Activated CD8-positive, alpha-beta T cell treated with anti-CD3 and anti-CD28 coated beads for 36 hours (primary cell): ENCODE results near the gene RASL10B. TPM values are rescaled to one million over a fixed set of nuclear protein-coding genes. Genes with fewer than 3 reads are reported as not detected.

Experiments used
- ATAC-seq: fragments of 200-7000 bp; cut with Tn5 transposase; one replicate; pipeline ENCODE4 v1.10.0; 2021; ENCODE audit warnings: mild to moderate bottlenecking, moderate library complexity
- CTCF ChIA-PET: fragments of 350-600 bp; sonication (Branson Sonifier 250); formaldehyde crosslinking; loops from one replicate; lab custom pipeline; 2021; ENCODE audit warnings: antibody characterized with exemption; lab: Charles Lee
- POLR2A ChIA-PET: fragments of 350-600 bp; sonication (Branson Sonifier 250); formaldehyde crosslinking; loops from one replicate; lab custom pipeline; 2021; ENCODE audit warnings: antibody characterized with exemption; lab: Charles Lee
- DNase-seq: peaks from one replicate; pipeline ENCODE4 v3.0.0-alpha.2; 2020
- H3K27ac Mint-ChIP-seq: one replicate; pipeline ENCODE4 v1.8.0; 2021; ENCODE audit warnings: mild to moderate bottlenecking, mixed read lengths
- H3K27me3 Mint-ChIP-seq: one replicate; pipeline ENCODE4 v1.8.0; 2021; ENCODE audit warnings: mixed read lengths
- H3K36me3 Mint-ChIP-seq: one replicate; pipeline ENCODE4 v1.8.0; 2021; ENCODE audit warnings: low read depth, mixed read lengths
- H3K4me1 Mint-ChIP-seq: one replicate; pipeline ENCODE4 v1.8.0; 2021; ENCODE audit warnings: low read depth, mixed read lengths
- H3K4me3 Mint-ChIP-seq: one replicate; pipeline ENCODE4 v1.8.0; 2021; ENCODE audit warnings: mild to moderate bottlenecking, moderate library complexity, mixed read lengths
- H3K9me3 Mint-ChIP-seq: one replicate; pipeline ENCODE4 v1.8.0; 2021; ENCODE audit warnings: mixed read lengths
- CTCF ChIP-seq: fragments of 200-600 bp; IDR thresholded peaks from one replicate; pipeline ENCODE4 v1.8.0; 2022; ENCODE audit warnings: antibody characterized with exemption, mild to moderate bottlenecking
- intact Hi-C: fragments of 100-400 bp; cut with micrococcal nuclease; formaldehyde crosslinking; loops from one replicate; pipeline ENCODE4 v1.10.0; 2022
- total RNA-seq, 2 experiments: library from RNA; stranded (reverse); gene quantifications; one replicate each; pipeline ENCODE4 v1.2.3, GENCODE V29; 2021

RASL10B gene
- total RNA-seq, 2 experiments from 2014 or later: 1.9 to 2.3 TPM

GRCh38 chr17:35763767-35764122, 32.3 kb downstream of the RASL10B start:
- POLR2A ChIA-PET: interaction anchor here (0.6 to 3.4 kb wide), 14 partner anchors 11 to 1381 kb away, joined by 3 to 38 read pairs (median 4); partner anchors contain the start of genes RASL10B and TAF15
- H3K4me3 Mint-ChIP-seq: peak overlapping the region; percentile 62
- peaks cover 10% of the 10 kb centered on the region for H3K4me1 Mint-ChIP-seq
- intact Hi-C loops: loop anchor here (1.0 kb wide), 1 partner anchor 41 kb away; no protein-coding TSS in a partner anchor
- no peaks in the 10 kb centered on the region for H3K36me3 Mint-ChIP-seq
- CTCF ChIA-PET: interaction anchor here (0.7 to 10.2 kb wide), 70 partner anchors 9 to 674 kb away, joined by 3 to 292 read pairs (median 5); partner anchors contain the start of genes AP2B1, GAS2L2, LYZL6 and MMP28
- ATAC-seq: no peak
- no peaks in the 10 kb centered on the region for H3K9me3 Mint-ChIP-seq
- no peak for TF ChIP-seq CTCF
- H3K27ac Mint-ChIP-seq: no peak overlapping the region
- no peaks in the 10 kb centered on the region for H3K27me3 Mint-ChIP-seq
- DNase-seq: no peak

- peak overlapping the region; percentile 88 for H3K4me3 Mint-ChIP-seq
- DNase-seq (peak; percentile 90), ATAC-seq (peak; percentile 96)
- ChIA-PET POLR2A (interaction anchor here (0.6 to 3.4 kb wide), 14 partner anchors 11 to 1382 kb away, joined by 3 to 38 read pairs (median 4); partner anchors contain the start of genes RASL10B and TAF15), CTCF (interaction anchor here (0.6 to 10.2 kb wide), 74 partner anchors 8 to 674 kb away, joined by 3 to 292 read pairs (median 4); partner anchors contain the start of genes AP2B1, GAS2L2, LYZL6 and MMP28)
- H3K4me1 Mint-ChIP-seq: peaks cover 10% of the 10 kb centered on the region
- H3K27me3 Mint-ChIP-seq: no peaks in the 10 kb centered on the region
- no peaks in the 10 kb centered on the region for H3K36me3 Mint-ChIP-seq
- peak; percentile 89 for TF ChIP-seq CTCF
- no peaks in the 10 kb centered on the region for H3K9me3 Mint-ChIP-seq
- peak overlapping the region; percentile 76 for H3K27ac Mint-ChIP-seq
- intact Hi-C loops: loop anchor here (1.0 kb wide), 1 partner anchor 40 kb away; no protein-coding TSS in a partner anchor
Observed at GRCh38 chr17:35764123-35764991, 32.9 kb downstream of the RASL10B start.

GRCh38 chr17:35765086-35765710, 33.8 kb downstream of the RASL10B start:
- no peak overlapping the region for H3K27ac Mint-ChIP-seq
- H3K9me3 Mint-ChIP-seq: no peaks in the 10 kb centered on the region
- ChIA-PET POLR2A (interaction anchor here (1.7 to 3.4 kb wide), 4 partner anchors 13 to 46 kb away, joined by 4 to 38 read pairs (median 6); partner anchors contain the start of gene TAF15), CTCF (interaction anchor here (0.7 to 10.2 kb wide), 22 partner anchors 10 to 645 kb away, joined by 3 to 292 read pairs (median 14); partner anchors contain the start of genes GAS2L2, LYZL6, MMP28 and RAD51D)
- H3K4me3 Mint-ChIP-seq: peak overlapping the region; percentile 88
- TF ChIP-seq CTCF: no peak
- ATAC-seq (no peak), DNase-seq (no peak)
- H3K27me3 Mint-ChIP-seq: no peaks in the 10 kb centered on the region
- H3K4me1 Mint-ChIP-seq: peaks cover 10% of the 10 kb centered on the region
- intact Hi-C loops: no loop called here
- no peaks in the 10 kb centered on the region for H3K36me3 Mint-ChIP-seq

GRCh38 chr17:35765756-35766488, 34.5 kb downstream of the RASL10B start:
- CTCF ChIA-PET: interaction anchor here (0.7 to 10.2 kb wide), 11 partner anchors 11 to 178 kb away, joined by 3 to 292 read pairs (median 5); partner anchors contain the start of genes LYZL6 and TAF15
- DNase-seq (no peak), ATAC-seq (no peak)
- POLR2A ChIA-PET: interaction anchor here (3.4 kb wide), 1 partner anchor 43 kb away, joined by 38 read pairs; the partner anchor contains the start of gene TAF15
- Mint-ChIP-seq H3K4me1 (peaks cover 10% of the 10 kb centered on the region), H3K4me3 (no peak overlapping the region), H3K27me3 (no peaks in the 10 kb centered on the region), H3K27ac (no peak overlapping the region), H3K36me3 (no peaks in the 10 kb centered on the region), H3K9me3 (no peaks in the 10 kb centered on the region)
- no peak for TF ChIP-seq CTCF
- intact Hi-C loops: no loop called here
